Stimulated activated CD8-positive, alpha-beta memory T cell treated with anti-CD3 and anti-CD28 coated beads, Interleukin-4, amount 100 ng/mL, for 1 hour (primary cell): Measurements from ENCODE around the gene PDE11A.
"Not testable (repeated sequence)": the region's sequence is repeated elsewhere in the genome, so short reads cannot be mapped to it uniquely, and the experiment has no call there.

Experiments used
- DNase-seq, 2 donors: peaks; one replicate each; pipeline ENCODE4 v3.0.0-alpha.2; 2020; ENCODE audit warnings: low read depth in 2 of 2, low spot score in 1 of 2

Gene PDE11A

DNA sequence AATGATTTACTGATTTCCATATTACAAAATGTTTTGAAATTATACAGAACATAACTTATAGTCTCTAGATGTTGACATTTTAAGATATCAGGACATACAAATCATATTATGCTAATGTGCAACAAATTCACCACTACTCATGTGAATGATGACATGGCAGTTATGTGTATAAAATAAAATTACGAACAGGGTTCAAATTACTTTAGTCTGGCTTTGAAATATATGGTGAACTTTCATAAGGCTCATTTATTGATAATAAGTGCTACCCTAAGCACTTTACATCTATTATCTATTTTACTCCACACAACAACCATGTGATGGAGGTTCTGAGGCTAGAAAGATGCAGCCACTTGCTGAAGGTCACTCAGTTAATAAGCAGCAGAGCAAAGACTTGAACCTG is 62.8 kb downstream of the PDE11A start:
- DNase-seq = no peak

DNA sequence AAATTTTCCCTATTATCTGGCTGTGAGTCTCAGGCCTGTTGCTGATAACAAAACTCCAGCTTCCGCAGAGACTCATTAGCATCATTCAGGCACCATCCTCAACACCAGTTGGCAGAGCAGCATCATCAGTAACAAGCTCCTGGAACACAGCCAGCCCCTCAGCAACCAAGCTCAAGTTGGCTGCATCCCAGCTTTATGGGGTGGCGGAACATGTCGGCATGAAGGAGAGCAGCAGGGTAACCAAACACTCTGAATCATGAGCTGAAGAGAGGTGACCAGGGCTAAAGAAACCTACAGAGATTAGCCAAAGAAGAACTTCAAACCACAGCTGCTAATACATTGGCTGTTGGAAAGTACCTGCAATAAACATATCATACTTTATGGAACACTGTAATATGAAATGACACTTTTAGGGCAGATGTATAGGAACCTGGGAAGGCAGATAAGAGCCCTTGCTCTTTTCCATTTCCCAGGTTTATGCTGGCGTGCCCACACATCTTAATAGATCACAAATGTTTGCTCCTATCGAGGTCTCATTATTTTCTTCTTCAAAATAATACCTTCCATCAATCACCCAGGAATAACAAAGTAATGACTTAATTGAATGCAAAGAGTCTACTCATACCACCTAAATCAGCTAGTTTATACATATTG is 63.8 kb downstream of the PDE11A start:
- no peak for DNase-seq

DNA sequence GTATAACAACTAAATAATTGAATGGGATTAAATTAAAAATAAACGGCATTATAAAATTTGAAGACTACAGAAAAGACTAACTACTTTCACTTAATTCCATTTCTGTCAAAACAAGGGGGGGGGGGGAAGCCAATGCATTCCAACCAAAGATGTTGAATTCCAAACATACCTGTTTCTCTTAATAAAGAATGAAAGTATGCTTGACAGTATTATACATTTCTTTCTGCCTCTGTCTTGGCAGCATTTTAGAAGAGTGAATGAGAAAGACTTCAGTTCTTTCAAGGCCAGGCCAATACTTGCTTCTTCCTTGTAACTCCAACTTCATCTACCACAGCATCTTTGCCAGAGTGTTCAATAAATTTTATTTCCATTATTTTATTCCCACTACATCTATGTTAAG is 65.9 kb downstream of the PDE11A start:
- no peak for DNase-seq

DNA sequence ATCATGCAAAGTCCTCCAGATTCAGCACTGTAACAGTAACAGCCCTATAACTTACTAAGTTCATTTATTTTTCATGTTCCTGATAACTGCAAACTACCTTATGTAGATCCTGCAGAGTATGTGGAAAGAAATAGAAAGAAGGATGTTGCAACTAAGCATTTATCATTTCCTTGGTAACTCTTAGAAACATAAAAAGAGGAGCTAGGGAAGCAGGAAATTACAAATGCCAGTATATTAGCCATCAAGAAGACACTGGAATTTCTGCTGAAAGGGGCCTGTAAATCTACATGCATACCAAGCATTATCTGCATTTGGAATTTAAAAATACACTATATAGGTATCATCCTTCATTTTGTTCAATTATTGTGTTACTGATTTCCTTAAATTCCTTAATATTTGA is 66.8 kb downstream of the PDE11A start:
- no peak for DNase-seq

DNA sequence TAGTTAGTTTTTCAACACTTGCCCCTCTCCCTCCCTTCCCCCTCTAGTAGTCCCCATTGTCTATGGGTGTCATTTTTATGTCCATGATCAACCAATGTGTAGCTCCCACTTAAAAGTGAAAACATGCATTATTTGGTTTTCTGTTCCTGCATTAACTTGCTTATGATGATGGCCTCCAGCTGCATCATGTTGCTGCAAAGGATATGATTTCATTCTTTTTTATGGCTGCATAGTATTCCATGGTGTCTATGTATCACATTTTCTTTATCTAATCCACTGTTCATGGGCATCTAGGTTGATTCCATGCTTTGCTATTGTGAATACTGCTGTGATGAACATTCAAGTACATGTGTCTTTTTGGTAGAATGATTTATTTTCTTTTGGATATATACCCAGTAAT is 70.5 kb downstream of the PDE11A start:
- DNase-seq = no peak

DNA sequence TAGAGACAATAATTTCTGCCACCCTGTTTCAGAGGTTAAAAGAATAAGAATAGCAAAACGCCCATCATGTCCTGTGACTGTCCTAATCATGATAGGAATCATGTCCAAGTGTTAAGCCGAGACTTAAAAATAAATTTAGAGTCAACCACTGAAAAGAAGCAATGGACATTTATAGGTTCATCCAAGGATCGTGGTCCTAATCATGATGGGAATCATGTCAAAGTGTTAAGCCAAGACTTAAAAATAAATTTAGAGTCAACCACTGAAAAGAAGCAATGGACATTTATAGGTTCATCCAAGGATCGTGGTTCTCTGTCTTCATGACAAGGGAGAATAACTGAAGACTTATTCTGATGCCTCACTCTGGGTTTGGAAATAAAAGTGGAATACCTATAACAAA is 73.6 kb downstream of the PDE11A start:
- no peak for DNase-seq

DNA sequence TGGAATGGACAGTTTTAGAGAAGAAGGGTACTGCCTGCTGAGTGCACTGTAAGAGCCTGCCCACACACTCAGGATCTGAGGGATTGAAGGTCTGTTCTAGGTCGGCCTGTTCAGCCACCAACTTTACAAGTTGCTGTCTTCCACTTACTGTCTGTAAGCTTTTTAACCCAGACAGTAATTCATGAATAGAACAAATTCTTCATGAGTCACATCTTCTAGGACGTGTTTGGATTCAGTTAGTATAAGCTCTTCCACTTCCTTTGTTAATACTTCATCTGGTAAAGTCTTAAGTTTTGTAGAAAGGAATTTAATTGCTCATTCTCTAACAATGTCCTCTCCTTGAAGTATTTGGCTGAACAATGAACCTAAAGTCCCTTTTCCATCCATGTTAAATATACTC is 74.6 kb downstream of the PDE11A start:
- no peak for DNase-seq

DNA sequence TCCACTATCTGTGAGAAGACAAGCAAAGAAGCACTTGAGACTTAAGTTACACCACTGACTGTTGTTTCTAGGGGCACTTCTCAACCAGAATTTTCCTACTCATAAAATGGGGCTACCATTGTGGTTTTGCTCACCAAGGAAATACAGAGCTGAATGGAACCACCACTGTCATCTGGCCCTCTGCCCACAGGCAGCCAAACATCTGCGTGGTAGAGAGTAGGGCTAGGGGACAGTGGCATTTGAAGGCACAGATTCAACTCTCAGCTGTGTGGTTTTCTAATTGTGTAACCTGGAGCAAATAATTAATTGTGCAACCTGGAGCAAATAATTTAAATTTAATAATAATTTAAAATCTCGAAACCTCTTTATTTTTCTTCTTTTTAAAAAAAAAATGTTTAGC is 79.6 kb downstream of the PDE11A start:
- no peak for DNase-seq

DNA sequence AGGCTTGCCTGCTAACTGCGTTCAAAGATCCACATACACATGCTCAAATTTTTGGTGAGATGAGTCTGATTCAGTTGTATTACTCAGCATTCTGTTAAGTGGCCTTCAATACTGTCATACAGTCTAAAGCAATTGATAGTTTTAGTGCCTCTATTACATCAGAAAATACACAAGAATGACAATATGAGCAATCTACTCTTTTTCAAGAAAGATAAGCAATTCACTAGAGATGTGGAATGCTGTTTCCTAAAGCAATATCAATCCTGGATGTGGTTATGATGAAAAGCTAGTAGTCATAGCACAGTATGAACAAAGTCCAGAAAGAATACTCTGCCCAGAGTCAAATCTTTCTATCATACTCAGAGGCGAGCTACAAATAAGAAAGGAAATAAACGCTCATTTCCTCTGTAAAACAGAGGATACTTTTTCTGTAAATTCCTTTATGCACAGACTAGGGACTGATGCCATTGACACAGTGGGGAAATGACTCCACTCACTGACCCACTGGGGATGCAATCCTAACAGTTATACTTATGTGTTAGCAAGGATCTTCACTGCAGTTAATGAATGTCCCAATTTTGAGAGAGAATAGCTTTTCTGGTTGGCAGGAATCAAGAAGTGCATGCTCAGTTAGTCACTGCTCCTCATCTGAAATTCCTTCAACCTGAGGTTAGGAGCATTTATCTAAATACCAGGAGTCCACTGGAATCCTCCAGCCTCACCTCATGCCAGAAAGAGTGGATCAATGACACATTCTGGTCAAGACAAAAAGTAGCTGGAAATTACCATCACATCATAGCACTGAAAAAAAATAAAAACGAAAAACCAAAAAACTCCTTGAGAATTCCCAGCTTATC is 83.3 kb downstream of the PDE11A start:
- DNase-seq = no peak

DNA sequence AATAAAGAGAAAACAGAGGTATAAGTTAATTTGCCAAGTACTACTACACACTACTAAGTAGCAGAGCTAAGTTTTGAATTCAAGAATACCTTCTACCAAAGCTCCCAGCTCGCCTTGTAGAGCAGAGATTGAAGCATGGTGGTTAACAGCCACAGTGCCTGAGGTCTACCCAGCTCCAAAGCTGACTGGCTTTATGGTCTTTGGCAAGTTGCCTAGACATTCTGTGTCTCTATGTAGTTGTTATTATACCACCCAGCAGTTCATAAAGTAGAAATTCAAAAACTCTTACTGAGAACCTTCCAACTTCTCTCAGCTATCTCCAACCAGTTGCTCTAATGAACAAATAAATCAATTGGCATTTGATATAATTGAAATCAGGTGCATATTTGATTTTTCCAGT is 87.8 kb downstream of the PDE11A start:
- no peak for DNase-seq

DNA sequence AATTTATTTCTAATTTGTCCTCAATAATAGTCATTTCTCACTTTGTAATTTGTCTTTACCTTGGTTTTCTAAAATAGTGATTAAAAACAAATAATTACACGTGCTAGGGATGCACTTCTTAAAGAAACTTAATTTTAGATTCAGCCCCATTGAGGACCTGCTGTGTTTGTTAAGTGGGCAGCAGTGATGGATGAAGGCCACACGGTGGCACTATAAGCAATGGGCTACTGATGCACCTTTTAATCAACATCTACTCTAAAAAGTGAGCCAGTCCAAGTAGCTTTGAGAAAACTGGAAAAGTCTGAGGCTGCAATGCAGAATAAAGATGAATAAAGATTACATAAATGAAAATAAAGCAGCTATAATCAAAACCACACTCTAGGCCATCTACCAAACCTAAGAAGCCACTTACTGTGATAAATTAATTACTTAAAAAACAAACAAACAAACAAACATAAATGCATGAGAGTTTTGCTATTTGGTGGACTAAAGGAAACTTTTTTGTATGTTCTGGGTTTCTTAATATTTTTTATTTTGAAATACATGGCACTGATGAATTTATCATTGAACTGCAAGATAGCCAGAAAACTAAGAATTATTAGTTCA is 89.3 kb downstream of the PDE11A start:
- no peak for DNase-seq

DNA sequence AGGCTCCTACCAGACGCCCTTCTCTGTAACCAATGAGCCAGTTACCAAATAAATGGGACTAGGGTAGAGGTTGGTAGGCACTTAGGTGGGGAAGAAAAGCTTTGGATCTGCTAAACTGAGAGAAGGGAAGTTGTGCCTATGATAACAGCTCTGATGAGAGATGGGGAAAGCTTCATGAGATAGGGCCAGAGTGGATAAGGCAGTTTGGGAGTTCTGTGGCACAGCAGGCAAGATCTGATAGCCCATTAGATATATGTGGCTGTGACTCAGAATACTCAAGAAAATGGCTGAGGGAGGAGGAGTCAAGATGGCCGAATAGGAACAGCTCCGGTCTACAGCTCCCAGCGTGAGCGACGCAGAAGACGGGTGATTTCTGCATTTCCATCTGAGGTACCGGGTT is 99.8 kb downstream of the PDE11A start:
- DNase-seq = no peak

DNA sequence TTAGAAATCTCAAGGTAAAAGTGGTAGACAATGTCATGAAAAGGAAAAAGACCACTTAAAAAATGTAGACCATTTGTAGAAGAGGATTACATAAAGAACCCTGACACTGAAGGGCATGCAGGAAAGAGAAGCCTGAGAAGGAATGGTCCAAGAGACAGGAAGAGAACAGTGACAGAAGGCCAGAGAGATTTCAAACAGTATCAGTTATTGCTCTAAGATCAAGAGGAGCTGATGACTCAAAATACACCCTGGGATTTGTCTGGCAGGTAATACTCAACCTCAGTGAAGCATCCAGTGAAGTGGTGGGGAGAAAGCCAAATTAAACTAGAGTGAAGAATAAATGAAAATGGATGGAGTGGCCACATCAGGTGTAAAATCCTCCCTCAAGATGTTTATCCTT is 100.5 kb downstream of the PDE11A start:
- DNase-seq = no peak

DNA sequence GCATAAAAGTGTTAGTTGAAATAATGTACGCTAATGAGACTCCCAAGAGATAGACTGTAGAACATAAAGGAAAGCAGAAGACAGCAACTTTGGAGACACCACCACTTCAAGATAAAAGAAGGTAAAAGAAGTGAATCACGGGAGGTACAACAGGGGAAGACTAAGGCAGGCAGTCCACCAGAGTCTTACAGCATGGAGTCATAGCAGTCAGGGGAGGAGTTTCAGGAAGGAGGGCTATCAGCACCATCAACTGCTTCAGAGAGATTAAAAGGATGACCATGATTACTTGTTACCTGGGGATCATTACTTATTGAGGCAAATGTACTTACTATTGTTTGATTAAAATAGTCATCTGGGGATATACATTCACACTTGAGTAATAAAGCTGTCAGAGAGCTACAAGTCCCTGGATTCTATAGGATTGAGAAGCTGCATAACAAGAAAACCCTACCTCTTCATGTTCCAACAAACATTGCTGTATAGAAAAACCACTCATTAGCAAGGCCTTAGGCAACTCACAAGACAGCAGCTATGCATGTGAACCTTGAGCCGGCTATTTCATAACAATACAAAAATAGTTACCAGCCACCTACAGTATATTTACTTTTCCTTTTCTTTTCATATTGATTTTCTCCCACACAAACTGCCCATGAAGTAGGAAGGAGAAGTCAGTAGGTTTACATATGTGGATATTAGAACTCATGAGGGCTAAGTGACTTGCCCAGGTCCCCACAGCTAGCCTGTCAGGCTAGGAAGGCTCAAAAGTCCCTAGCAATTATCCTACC is 101.7 kb downstream of the PDE11A start:
- DNase-seq = no peak

DNA sequence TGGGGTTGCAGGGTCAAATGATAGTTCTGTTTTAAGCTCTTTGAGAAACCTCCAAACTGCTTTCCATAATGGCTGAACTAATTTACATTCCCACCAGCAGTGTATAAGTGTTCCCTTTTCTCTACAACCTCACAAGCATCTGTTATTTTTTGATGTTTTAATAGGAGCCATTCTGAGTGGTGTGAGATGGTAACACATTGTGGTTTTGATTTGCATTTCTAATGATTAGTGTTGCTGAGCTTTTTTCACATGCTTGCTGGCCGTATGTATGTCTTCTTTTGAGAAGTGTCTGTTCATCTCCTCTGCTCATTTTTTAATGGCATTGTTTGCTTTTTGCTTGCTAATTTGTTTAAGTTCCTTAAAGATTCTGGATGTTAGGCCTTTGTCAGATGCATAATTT is 107.7 kb downstream of the PDE11A start:
- DNase-seq = no peak

DNA sequence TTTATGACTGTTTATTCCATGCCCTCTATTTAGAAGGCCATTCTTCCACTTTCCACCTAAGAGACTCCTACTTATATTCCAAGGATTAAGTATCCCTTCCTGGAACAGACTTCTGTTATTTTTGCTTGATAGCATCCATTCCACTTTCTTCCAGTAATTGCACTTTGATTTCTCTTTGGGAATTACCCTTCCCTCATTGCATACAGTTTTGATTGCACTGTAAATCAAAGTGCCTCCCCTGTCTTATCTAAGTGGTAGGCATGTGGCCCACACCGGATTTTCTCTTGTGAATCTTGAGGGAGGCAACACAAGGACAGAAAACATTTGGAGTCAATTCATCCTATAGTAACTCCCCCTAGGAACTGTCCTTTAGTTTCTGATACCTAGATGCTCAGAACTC is 120.4 kb downstream of the PDE11A start:
- no peak for DNase-seq

DNA sequence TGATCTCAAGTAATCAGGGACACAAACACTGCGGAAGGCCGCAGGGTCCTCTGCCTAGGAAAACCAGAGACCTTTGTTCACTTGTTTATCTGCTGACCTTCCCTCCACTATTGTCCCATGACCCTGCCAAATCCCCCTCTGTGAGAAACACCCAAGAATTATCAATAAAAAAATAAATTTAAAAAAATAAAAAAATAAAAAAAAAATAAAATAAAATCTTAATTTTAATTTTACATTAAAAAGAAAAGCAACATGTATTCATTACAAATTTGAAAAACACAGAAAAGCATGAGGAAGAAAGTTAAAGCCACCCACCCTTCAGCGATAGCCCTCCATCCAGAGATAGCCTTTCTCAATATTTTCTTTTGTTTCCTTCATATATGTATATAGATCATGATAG is 125.0 kb downstream of the PDE11A start:
- not testable (repeated sequence) for DNase-seq

DNA sequence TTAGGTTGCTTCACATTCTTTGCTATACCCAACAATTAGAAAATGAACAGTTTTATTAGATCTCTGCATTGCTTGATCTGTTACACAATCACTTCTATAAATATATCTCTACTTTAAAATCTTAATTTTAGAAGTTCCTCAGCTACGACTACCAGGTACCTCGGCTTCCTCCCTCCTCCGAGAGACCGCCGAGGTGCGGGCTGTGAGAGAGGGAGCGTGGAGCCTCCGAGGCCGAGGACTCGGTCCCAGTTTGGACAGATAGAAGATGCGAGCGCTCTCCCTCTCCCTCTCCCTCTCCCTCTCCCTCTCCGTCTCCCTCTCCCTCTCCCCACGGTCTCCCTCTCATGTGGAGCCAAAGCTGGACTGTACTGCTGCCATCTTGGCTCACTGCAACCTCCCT is 128.0 kb downstream of the PDE11A start:
- DNase-seq = not testable (repeated sequence)

DNA sequence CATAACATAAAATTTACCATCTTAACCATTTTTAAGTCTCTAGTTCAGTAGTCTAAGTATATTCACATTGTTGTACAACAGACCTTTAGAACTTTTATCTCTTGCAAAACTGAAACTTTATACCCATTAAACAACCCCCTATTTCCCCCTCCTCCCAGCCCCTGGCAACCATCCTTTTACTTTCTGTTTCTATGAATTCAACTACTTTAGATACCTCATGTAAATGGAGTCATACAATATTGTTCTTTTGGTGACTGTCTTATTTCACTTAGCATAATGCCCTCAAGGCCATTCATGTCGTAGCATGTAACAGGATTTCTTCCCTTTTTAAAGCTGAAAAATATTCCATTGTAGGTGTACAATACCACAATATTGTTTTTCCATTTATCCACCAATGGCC is 129.8 kb downstream of the PDE11A start:
- DNase-seq = no peak

DNA sequence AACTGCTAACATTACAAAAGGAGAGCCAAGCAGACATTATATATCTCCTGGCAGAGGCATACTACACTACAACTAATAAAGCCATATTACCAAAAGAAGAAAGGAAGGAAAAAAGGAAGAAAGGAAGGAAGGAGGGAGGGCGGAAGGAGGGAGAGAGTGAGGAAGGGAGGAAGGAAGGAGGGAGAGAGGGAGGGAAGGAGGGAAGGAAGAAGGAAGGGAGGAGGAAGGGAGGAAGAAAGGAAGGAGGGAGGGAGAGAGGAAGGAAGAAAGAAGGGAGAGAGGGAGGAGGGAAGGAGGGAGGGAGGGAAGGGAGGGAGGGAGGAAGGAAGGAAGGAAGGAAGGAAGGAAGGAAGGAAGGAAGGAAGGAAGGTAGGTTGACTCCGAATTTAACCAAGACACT is 133.4 kb downstream of the PDE11A start:
- DNase-seq = no peak

DNA sequence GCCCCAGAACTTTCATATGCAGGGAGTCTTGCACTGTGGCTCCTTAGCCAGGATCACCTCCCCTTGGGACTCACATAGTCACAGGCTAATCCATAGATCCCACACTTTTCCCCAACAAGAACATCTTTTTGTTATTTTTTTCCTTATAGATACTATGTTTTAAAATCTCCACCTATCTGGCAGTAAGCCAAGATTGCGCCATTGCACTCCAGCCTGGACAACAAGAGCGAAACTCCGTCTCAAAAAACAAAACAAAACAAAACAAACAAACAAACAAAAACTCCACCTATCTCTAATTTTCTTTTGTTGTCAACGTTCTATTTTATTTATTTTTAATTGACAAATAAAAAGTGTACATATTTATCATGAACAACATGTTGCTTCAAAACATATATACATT is 141.7 kb downstream of the PDE11A start:
- no peak for DNase-seq
